ENCODE measurements around the gene PRCD. TPM values are rescaled to one million over a fixed set of nuclear protein-coding genes. Genes with fewer than 3 reads are reported as not detected.

Gene PRCD
- total RNA-seq, 5 donors from 2014 or later (not counting 1 experiment from before 2014, with no cell fraction given): 0.66 to 1.3 (median 0.92) TPM

DNA sequence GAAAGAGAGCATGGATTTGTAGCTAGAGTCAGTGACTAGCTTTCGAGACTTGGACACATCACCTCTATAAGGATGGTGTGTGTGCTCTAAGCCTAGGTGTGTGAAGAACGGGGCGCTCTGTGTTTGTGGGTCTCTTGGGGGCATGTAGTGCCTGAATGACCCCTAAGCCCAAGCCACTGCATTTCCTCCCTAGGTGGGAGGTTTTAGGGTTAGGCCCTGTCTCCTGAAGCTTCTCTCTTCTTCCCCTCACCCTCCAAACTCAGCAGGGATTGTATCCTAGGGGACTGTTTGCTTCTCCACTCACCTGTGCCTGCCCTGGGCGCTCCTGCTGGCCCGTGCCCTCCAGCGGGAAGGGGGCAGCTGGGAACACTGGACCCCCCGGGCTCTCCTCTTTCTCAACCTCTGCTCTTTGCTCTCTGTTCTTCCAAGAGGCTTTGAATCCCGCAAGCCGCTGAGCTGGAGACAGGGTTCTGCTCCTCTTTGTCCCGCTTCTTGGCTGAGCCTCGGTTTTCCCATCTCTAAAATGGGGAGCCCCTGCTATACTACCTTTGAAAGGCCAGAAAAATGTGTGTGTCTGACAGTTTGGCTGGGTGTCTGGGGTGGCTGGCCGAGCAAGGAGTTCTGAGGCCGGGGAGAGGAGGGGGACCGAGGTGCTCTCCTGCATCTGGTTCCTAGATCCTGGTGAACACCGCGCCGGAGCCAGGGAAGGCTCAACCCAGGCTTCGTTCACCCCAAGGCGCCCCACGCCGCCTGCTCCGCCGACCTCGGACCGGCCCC lies 3.1 kb upstream of the PRCD start:
- Histone ChIP-seq H3K9me3 (no peaks in the 10 kb centered on the region), H3K27me3 (replicated peaks in 1 of 2; ENCODE audit: control insufficient read depth in 2 of 2, extremely low read depth in 1 of 2, insufficient read depth in 2 of 2, low read length in 1 of 2) (peaks cover 4 to 60% of the 10 kb centered on the region in 2 experiments), H3K36me3 (ENCODE audit: control insufficient read depth in 2 of 2, extremely low read depth in 1 of 2, insufficient read depth in 1 of 2, low read length in 1 of 2) (no peaks in the 10 kb centered on the region), H3K4me1 (ENCODE audit: control insufficient read depth in 1 of 2, extremely low read depth in 1 of 2, insufficient read depth in 2 of 2, low read length in 2 of 2) (peaks cover 0 to 14% of the 10 kb centered on the region in 2 experiments), H3K4me3 (ENCODE audit: control insufficient read depth in 1 of 2, extremely low read depth in 1 of 2, low read length in 1 of 2) (no peak overlapping the region), H3K27ac (ENCODE audit: low read length) (no peak overlapping the region)
- ATAC-seq (replicated peaks in 1 of 4) (no peak), DNase-seq (no peak)
- ChIA-PET CTCF (no interaction called here), POLR2A (interaction anchor here in 1 of 2 donors (0.6 kb wide), 1 partner anchor 676 kb away, joined by 5 read pairs; no protein-coding TSS in a partner anchor)
- Mint-ChIP-seq H3K4me3 (peak overlapping the region in 1 of 3 donors; percentile 30), H3K9me3 (no peaks in the 10 kb centered on the region), H3K27me3 (peaks cover 16 to 47% of the 10 kb centered on the region in 2 donors), H3K27ac (peak overlapping the region in 1 of 2 donors; percentile 16), H3K4me1 (peaks cover 5 to 15% (median 14%) of the 10 kb centered on the region in 3 donors), H3K36me3 (no peaks in the 10 kb centered on the region)
- 91% methylated on average over 18 of the region's 25 CpGs for WGBS (ENCODE audit: insufficient coverage)

DNA sequence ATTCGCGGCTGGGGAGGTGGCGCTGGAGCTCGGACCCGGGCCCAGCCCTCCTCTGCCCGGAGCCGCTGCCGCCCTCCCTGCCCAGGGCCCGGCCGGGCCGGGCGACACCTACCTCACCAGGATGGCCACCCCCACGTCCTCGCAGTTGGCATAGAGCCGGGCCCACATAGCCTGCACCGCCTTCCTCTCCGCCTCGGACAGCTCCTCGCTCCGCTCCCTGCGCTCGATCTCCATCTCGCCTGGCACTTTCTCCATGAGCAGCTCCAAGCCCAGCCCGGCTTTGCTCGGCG lies 2.6 kb upstream of the PRCD start:
- H3K36me3 ChIP-seq (ENCODE audit: control insufficient read depth in 2 of 2, extremely low read depth in 1 of 2, insufficient read depth in 1 of 2, low read length in 1 of 2): no peaks in the 10 kb centered on the region
- peak overlapping the region in 1 of 3 donors; percentile 30 for H3K4me3 Mint-ChIP-seq
- peaks cover 0 to 14% of the 10 kb centered on the region in 2 experiments for H3K4me1 ChIP-seq (ENCODE audit: control insufficient read depth in 1 of 2, extremely low read depth in 1 of 2, insufficient read depth in 2 of 2, low read length in 2 of 2)
- H3K27me3 ChIP-seq (replicated peaks in 1 of 2; ENCODE audit: control insufficient read depth in 2 of 2, extremely low read depth in 1 of 2, insufficient read depth in 2 of 2, low read length in 1 of 2): peaks cover 4 to 60% of the 10 kb centered on the region in 2 experiments
- no peak overlapping the region for H3K27ac Mint-ChIP-seq
- no peak overlapping the region for H3K27ac ChIP-seq (ENCODE audit: low read length)
- 36% methylated on average over 26 of the region's 26 CpGs for WGBS (ENCODE audit: insufficient coverage)
- no peaks in the 10 kb centered on the region for H3K36me3 Mint-ChIP-seq
- no peak overlapping the region for H3K4me3 ChIP-seq (ENCODE audit: control insufficient read depth in 1 of 2, extremely low read depth in 1 of 2, low read length in 1 of 2)
- DNase-seq (no peak), ATAC-seq (replicated peaks in 1 of 4) (peak in 2 of 4 experiments; percentile 5 to 7)
- H3K9me3 ChIP-seq: no peaks in the 10 kb centered on the region
- ChIA-PET POLR2A (no interaction called here), CTCF (no interaction called here)
- H3K9me3 Mint-ChIP-seq: no peaks in the 10 kb centered on the region
- H3K27me3 Mint-ChIP-seq: peaks cover 17 to 53% of the 10 kb centered on the region in 2 donors
- peaks cover 5 to 15% (median 11%) of the 10 kb centered on the region in 3 donors for H3K4me1 Mint-ChIP-seq

DNA sequence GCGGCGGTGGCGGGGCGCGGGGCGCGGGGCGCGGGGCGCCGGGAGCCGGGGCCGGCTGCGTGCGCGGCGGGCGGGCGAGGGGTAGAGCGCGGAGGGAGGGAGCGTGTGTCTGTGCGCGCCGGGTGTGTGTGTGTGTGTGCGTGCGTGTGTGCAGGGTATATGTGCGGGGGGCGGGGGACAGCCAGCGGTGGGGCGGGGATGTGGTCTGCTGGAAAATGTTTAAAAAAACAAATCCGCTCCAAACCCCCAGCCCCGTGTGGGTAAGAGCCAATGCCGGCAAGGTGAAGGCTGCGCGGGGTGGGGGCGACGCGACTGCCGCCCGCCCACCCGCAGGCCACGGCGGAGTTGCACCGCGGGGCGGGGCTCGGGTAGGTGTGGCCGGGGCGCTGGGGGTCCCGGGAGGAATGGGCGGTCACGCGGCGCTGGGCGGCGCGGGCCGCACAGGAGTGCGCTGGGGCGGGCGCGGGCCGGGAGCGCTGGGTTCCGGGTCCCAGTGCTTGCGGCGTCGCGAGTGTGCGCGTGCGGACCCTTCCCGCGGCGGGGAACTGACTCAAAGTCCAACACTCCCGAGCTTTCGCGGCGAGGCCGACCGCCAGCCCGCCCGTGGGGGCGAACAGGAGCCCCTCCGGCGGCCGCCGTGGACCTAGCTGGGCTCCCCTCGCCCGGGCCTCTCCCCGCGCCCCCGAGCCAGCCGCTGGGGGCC lies 2.1 kb upstream of the PRCD start, which contains the start of gene CYGB:
CYGB (minus strand) TSS at position 132 of the 703 bp plus-strand sequence. CDS start 167 bp downstream, outside the sequence.
- H3K27me3 Mint-ChIP-seq: peaks cover 17 to 56% of the 10 kb centered on the region in 2 donors
- 4% methylated on average over 63 of the region's 95 CpGs for WGBS (ENCODE audit: insufficient coverage)
- Histone ChIP-seq H3K9me3 (no peaks in the 10 kb centered on the region), H3K36me3 (ENCODE audit: control insufficient read depth in 2 of 2, extremely low read depth in 1 of 2, insufficient read depth in 1 of 2, low read length in 1 of 2) (no peaks in the 10 kb centered on the region), H3K27me3 (replicated peaks in 1 of 2; ENCODE audit: control insufficient read depth in 2 of 2, extremely low read depth in 1 of 2, insufficient read depth in 2 of 2, low read length in 1 of 2) (peaks cover 4 to 65% of the 10 kb centered on the region in 2 experiments), H3K4me3 (ENCODE audit: control insufficient read depth in 1 of 2, extremely low read depth in 1 of 2, low read length in 1 of 2) (no peak within 1 kb of the TSS), H3K4me1 (ENCODE audit: control insufficient read depth in 1 of 2, extremely low read depth in 1 of 2, insufficient read depth in 2 of 2, low read length in 2 of 2) (peaks cover 0 to 14% of the 10 kb centered on the region in 2 experiments), H3K27ac (ENCODE audit: low read length) (no peak within 1 kb of the TSS)
- POLR2A ChIA-PET: no interaction called here
- H3K36me3 Mint-ChIP-seq: no peaks in the 10 kb centered on the region
- no peaks in the 10 kb centered on the region for H3K9me3 Mint-ChIP-seq
- H3K4me3 Mint-ChIP-seq: peak within 1 kb of the TSS in 2 of 3 donors; percentile 59 to 61
- DNase-seq (peak in 6 of 35 experiments; percentile 22 to 35 (median 26)), ATAC-seq (replicated peaks in 1 of 4) (peak; percentile 51 to 64 (median 57))
- CTCF ChIA-PET: no interaction called here
- no peak within 1 kb of the TSS for H3K27ac Mint-ChIP-seq
- H3K4me1 Mint-ChIP-seq: peaks cover 5 to 15% (median 11%) of the 10 kb centered on the region in 3 donors

DNA sequence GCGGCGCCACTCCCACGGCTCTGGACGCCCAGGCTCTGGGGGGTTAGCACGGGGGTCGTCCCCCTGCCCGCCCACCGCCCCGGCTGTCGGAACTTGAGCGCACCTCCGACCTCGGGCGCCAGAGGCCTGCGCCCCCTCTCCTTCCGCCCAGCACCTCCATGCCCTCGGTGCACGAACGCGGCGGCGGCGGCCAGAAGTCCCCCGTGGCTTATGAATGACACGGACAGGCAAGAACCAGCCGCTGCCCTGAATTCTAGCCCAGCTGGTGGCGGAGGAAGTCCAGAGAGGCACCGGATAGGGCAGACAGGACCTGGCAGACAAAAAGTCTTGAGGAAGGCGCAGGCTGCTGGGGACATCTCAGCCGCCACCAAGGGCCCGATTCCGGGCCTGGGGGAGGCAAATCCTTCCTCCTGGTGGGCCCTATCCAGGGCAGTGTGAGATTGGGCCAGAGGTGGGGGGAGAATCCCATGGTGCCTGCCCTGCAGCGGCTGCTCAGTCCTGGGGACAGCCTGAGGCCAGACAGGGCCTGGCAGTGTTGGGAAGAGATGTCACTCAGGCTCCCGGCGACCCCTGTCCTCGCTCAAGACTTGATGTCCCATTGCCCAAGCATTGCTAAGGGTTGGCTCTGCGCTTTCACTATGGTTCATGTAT lies 1.4 kb upstream of the PRCD start:
- Histone ChIP-seq H3K27ac (ENCODE audit: low read length) (no peak overlapping the region), H3K4me3 (ENCODE audit: control insufficient read depth in 1 of 2, extremely low read depth in 1 of 2, low read length in 1 of 2) (no peak overlapping the region), H3K36me3 (ENCODE audit: control insufficient read depth in 2 of 2, extremely low read depth in 1 of 2, insufficient read depth in 1 of 2, low read length in 1 of 2) (no peaks in the 10 kb centered on the region), H3K4me1 (ENCODE audit: control insufficient read depth in 1 of 2, extremely low read depth in 1 of 2, insufficient read depth in 2 of 2, low read length in 2 of 2) (peaks cover 0 to 14% of the 10 kb centered on the region in 2 experiments), H3K9me3 (no peaks in the 10 kb centered on the region), H3K27me3 (replicated peaks in 1 of 2; ENCODE audit: control insufficient read depth in 2 of 2, extremely low read depth in 1 of 2, insufficient read depth in 2 of 2, low read length in 1 of 2) (peaks cover 4 to 72% of the 10 kb centered on the region in 2 experiments)
- H3K9me3 Mint-ChIP-seq: no peaks in the 10 kb centered on the region
- DNase-seq: no peak
- CTCF ChIA-PET: no interaction called here
- POLR2A ChIA-PET: no interaction called here
- WGBS (ENCODE audit: insufficient coverage): 35% methylated on average over 37 of the region's 37 CpGs
- no peaks in the 10 kb centered on the region for H3K36me3 Mint-ChIP-seq
- peak overlapping the region in 1 of 2 donors; percentile 63 for H3K27ac Mint-ChIP-seq
- peaks cover 17 to 53% of the 10 kb centered on the region in 2 donors for H3K27me3 Mint-ChIP-seq
- H3K4me1 Mint-ChIP-seq: peaks cover 5 to 15% (median 11%) of the 10 kb centered on the region in 3 donors
- no peak for ATAC-seq (replicated peaks in 1 of 4)
- H3K4me3 Mint-ChIP-seq: peak overlapping the region; percentile 41 to 61 (median 59)

DNA sequence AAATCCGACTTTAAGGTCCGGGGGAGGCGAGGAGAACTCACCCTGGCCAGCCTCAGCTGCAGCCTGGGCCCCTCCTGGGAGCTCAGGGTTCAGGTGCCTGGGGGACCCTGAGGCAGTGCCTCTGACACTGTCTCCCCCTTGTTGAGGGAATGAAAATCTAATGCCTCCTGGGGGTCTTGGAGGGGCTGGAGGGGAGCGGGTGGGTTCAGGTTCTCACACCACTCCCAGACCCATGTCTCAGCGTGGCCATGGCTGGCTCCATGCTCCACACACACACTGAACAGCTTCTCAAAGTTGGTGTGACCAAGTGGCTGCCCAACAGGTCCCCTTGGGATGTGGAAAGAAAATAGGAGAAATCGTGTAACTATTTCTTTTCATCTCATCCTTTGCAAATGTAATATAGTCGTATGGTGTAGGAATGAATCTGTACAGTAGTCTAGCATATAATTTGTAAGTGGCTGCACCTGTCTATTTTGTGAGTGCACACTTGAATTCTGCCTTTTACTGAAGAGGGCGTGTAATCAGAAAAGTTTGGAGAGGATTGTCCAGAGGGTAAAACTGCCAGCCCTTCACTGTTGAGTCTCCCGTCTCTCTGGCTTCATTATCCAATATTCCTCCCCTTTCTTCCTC lies 788 bp upstream of the PRCD start:
- H3K36me3 Mint-ChIP-seq: no peaks in the 10 kb centered on the region
- WGBS (ENCODE audit: insufficient coverage): 98% methylated on average over 4 of the region's 9 CpGs
- Histone ChIP-seq H3K27ac (ENCODE audit: low read length) (no peak overlapping the region), H3K4me1 (ENCODE audit: control insufficient read depth in 1 of 2, extremely low read depth in 1 of 2, insufficient read depth in 2 of 2, low read length in 2 of 2) (peaks cover 0 to 14% of the 10 kb centered on the region in 2 experiments), H3K9me3 (no peaks in the 10 kb centered on the region), H3K4me3 (ENCODE audit: control insufficient read depth in 1 of 2, extremely low read depth in 1 of 2, low read length in 1 of 2) (no peak overlapping the region), H3K27me3 (replicated peaks in 1 of 2; ENCODE audit: control insufficient read depth in 2 of 2, extremely low read depth in 1 of 2, insufficient read depth in 2 of 2, low read length in 1 of 2) (peaks cover 4 to 78% of the 10 kb centered on the region in 2 experiments), H3K36me3 (ENCODE audit: control insufficient read depth in 2 of 2, extremely low read depth in 1 of 2, insufficient read depth in 1 of 2, low read length in 1 of 2) (no peaks in the 10 kb centered on the region)
- POLR2A ChIA-PET: no interaction called here
- H3K9me3 Mint-ChIP-seq: no peaks in the 10 kb centered on the region
- peak overlapping the region; percentile 41 to 61 (median 59) for H3K4me3 Mint-ChIP-seq
- DNase-seq (no peak), ATAC-seq (replicated peaks in 1 of 4) (no peak)
- H3K27me3 Mint-ChIP-seq: peaks cover 22 to 58% of the 10 kb centered on the region in 2 donors
- peak overlapping the region in 1 of 2 donors; percentile 63 for H3K27ac Mint-ChIP-seq
- peaks cover 5 to 15% (median 11%) of the 10 kb centered on the region in 3 donors for H3K4me1 Mint-ChIP-seq
- CTCF ChIA-PET: no interaction called here

Data from T-cell (primary cell).